Thyroid gland (tissue), 4 donors: Measurements from ENCODE around the gene SCFD2. TPM values are rescaled to one million over a fixed set of nuclear protein-coding genes. Genes with fewer than 3 reads are reported as not detected.

Experiments
- DNase-seq, 2 donors: peaks; one replicate each; pipeline ENCODE4 v3.0.0-alpha.2; 2019
- H3K27ac ChIP-seq, 3 donors: fragments of 200-600 bp; sonication (generic); 1 replicate in 2 of 3; 2 replicates in 1 of 3; pipeline ENCODE4 v1.5.1; 2016 to 2019; ENCODE audit warnings: mild to moderate bottlenecking in 1 of 3, moderate library complexity in 1 of 3
- H3K27me3 ChIP-seq: fragments of 200-600 bp; sonication (generic); one replicate; pipeline ENCODE4 v1.5.1; 2019
- H3K36me3 ChIP-seq, 2 donors: fragments of 200-600 bp; sonication (generic); one replicate each; pipeline ENCODE4 v1.5.1; 2016 to 2019
- H3K4me1 ChIP-seq, 2 donors: fragments of 200-600 bp; sonication (generic); one replicate each; pipeline ENCODE4 v1.5.1; 2017 to 2019
- H3K4me3 ChIP-seq, 3 donors: fragments of 200-600 bp; sonication (generic); replicated peaks in 1 of 3; 1 replicate in 2 of 3; 2 replicates in 1 of 3; pipeline ENCODE4 v1.5.1; 2016; ENCODE audit warnings: mild to moderate bottlenecking in 1 of 3
- H3K9me3 ChIP-seq: fragments of 200-600 bp; sonication (generic); one replicate; pipeline ENCODE4 v1.5.1; 2017
- CTCF ChIP-seq, 6 experiments: fragments of 200-600 bp in 3 of 6; fragments of 450-650 bp in 3 of 6; sonication (generic) in 3 of 6; IDR thresholded peaks; one replicate each; pipeline ENCODE4 v1.5.1; 2016 to 2019; ENCODE audit warnings: antibody characterized with exemption in 6 of 6, mild to moderate bottlenecking in 2 of 6, inconsistent platforms in 1 of 6, moderate library complexity in 1 of 6
- POLR2A ChIP-seq, 2 donors: fragments of 450-650 bp; IDR thresholded peaks; one replicate each; pipeline ENCODE4 v1.6.1; 2017; ENCODE audit warnings: antibody characterized with exemption in 2 of 2, mild to moderate bottlenecking in 2 of 2, moderate library complexity in 1 of 2
- WGBS, 2 donors: methylation state at CpG; one replicate each; pipeline ENCODE4 v1.1.5; 2017; 5-methylcytosine and 5-hydroxymethylcytosine counted together
- intact Hi-C: fragments of 100-400 bp; cut with DNase I; formaldehyde crosslinking; loops from one replicate; pipeline ENCODE4 v1.15.1; 2023
- total RNA-seq, 4 donors: library from RNA; depleted of rRNA; stranded (reverse); fragments of >200 nt; gene quantifications; one replicate each; pipeline ENCODE4 v1.2.3, GENCODE V29; 2016

The SCFD2 gene
- total RNA-seq, 4 donors from 2014 or later = 10.3 to 32.9 (median 28.2) TPM

- no peak for TF ChIP-seq CTCF (IDR thresholded peaks at IDR 0.05)
- TF ChIP-seq POLR2A (IDR thresholded peaks at IDR 0.05) = no peak
- no peaks in the 10 kb centered on the region for H3K27me3 ChIP-seq
- H3K4me3 ChIP-seq = no peak overlapping the region
- WGBS, 2 donors = 90 to 91% methylated on average over 2 of the region's 2 CpGs
- DNase-seq = no peak
- intact Hi-C loops = no loop called here
- H3K36me3 ChIP-seq = no peaks in the 10 kb centered on the region
- peak overlapping the region in 1 of 3 donors; percentile 10 for H3K27ac ChIP-seq
- H3K4me1 ChIP-seq = peaks cover 0 to 4% of the 10 kb centered on the region in 2 donors
- H3K9me3 ChIP-seq = no peaks in the 10 kb centered on the region
Observed at GRCh38 chr4:53321984-53322289, 43.9 kb downstream of the SCFD2 start.

GRCh38 chr4:53321151-53321983 is 44.5 kb downstream of the SCFD2 start:
- Histone ChIP-seq H3K27me3 (no peaks in the 10 kb centered on the region), H3K4me1 (peaks cover 0 to 4% of the 10 kb centered on the region in 2 donors), H3K4me3 (no peak overlapping the region), H3K9me3 (no peaks in the 10 kb centered on the region), H3K27ac (peak overlapping the region in 1 of 3 donors; percentile 10), H3K36me3 (no peaks in the 10 kb centered on the region)
- 59 to 68% methylated on average over 3 of the region's 3 CpGs for WGBS, 2 donors
- DNase-seq = no peak
- TF ChIP-seq CTCF (IDR thresholded peaks at IDR 0.05) = no peak
- TF ChIP-seq POLR2A (IDR thresholded peaks at IDR 0.05) = no peak
- intact Hi-C loops = no loop called here

GRCh38 chr4:53315300-53315699 is 50.6 kb downstream of the SCFD2 start:
- 76 to 81% methylated on average over 1 of the region's 1 CpG for WGBS, 2 donors
- H3K27ac ChIP-seq = no peak overlapping the region
- H3K4me3 ChIP-seq = no peak overlapping the region
- intact Hi-C loops = no loop called here
- H3K4me1 ChIP-seq = no peaks in the 10 kb centered on the region
- peaks cover 0 to 4% of the 10 kb centered on the region in 2 donors for H3K36me3 ChIP-seq
- DNase-seq = no peak
- H3K9me3 ChIP-seq = no peaks in the 10 kb centered on the region
- TF ChIP-seq CTCF (IDR thresholded peaks at IDR 0.05) = no peak
- TF ChIP-seq POLR2A (IDR thresholded peaks at IDR 0.05) = no peak
- H3K27me3 ChIP-seq = no peaks in the 10 kb centered on the region

- Histone ChIP-seq H3K36me3 (peaks cover 0 to 4% of the 10 kb centered on the region in 2 donors), H3K27me3 (no peaks in the 10 kb centered on the region), H3K4me3 (no peak overlapping the region), H3K9me3 (no peaks in the 10 kb centered on the region), H3K4me1 (no peaks in the 10 kb centered on the region), H3K27ac (no peak overlapping the region)
- WGBS, 2 donors = 90 to 93% methylated on average over 4 of the region's 4 CpGs
- no peak for DNase-seq
- no peak for TF ChIP-seq POLR2A (IDR thresholded peaks at IDR 0.05)
- TF ChIP-seq CTCF (IDR thresholded peaks at IDR 0.05) = no peak
- intact Hi-C loops = no loop called here
Observed at GRCh38 chr4:53314252-53314651, 51.6 kb downstream of the SCFD2 start.

- H3K4me1 ChIP-seq = no peaks in the 10 kb centered on the region
- WGBS, 2 donors = 84% methylated on average over 3 of the region's 3 CpGs
- peaks cover 0 to 4% of the 10 kb centered on the region in 2 donors for H3K36me3 ChIP-seq
- H3K27me3 ChIP-seq = no peaks in the 10 kb centered on the region
- intact Hi-C loops = no loop called here
- no peaks in the 10 kb centered on the region for H3K9me3 ChIP-seq
- H3K27ac ChIP-seq = no peak overlapping the region
- no peak for DNase-seq
- H3K4me3 ChIP-seq = no peak overlapping the region
- TF ChIP-seq CTCF (IDR thresholded peaks at IDR 0.05) (no peak), POLR2A (IDR thresholded peaks at IDR 0.05) (no peak)
Observed at GRCh38 chr4:53313510-53313909, 52.4 kb downstream of the SCFD2 start.
